Peyer's patch (tissue), 4 donors: ENCODE data around the gene ZNF205. TPM values are rescaled to one million over a fixed set of nuclear protein-coding genes. Genes with fewer than 3 reads are reported as not detected.
A peak's percentile ranks its signal among the peaks of the same experiment; 100 is the strongest.

ENCODE experiments used
- DNase-seq, 3 donors: peaks; one replicate each; pipeline ENCODE4 v3.0.0-alpha.2; 2017 to 2019
- H3K27ac ChIP-seq, 4 donors: fragments of 200-600 bp; sonication (generic); one replicate each; pipeline ENCODE4 v1.5.1; 2016 to 2019
- H3K27me3 ChIP-seq, 2 donors: fragments of 200-600 bp; sonication (generic); one replicate each; pipeline ENCODE4 v1.5.1; 2019
- H3K36me3 ChIP-seq, 3 donors: fragments of 200-600 bp; sonication (generic); one replicate each; pipeline ENCODE4 v1.5.1; 2016 to 2019
- H3K4me1 ChIP-seq, 4 donors: fragments of 200-600 bp; sonication (generic); one replicate each; pipeline ENCODE4 v1.5.1; 2016 to 2019
- H3K4me3 ChIP-seq, 4 donors: fragments of 200-600 bp; sonication (generic); 1 replicate in 3 of 4; 2 replicates in 1 of 4; pipeline ENCODE4 v1.5.1; 2016 to 2019; ENCODE audit warnings: mild to moderate bottlenecking in 1 of 4
- H3K9me3 ChIP-seq, 4 donors: fragments of 200-600 bp; sonication (generic); one replicate each; pipeline ENCODE4 v1.5.1; 2016 to 2019; ENCODE audit warnings: mild to moderate bottlenecking in 1 of 4
- CTCF ChIP-seq, 6 experiments: fragments of 450-650 bp in 4 of 6; fragments of 200-600 bp in 2 of 6; sonication (generic) in 1 of 6; IDR thresholded peaks; one replicate each; pipeline ENCODE4 v1.5.1; 2017 to 2019; ENCODE audit warnings: antibody characterized with exemption in 6 of 6, mild to moderate bottlenecking in 3 of 6, moderate library complexity in 1 of 6
- POLR2A ChIP-seq, 2 donors: fragments of 450-650 bp; IDR thresholded peaks; one replicate each; pipeline ENCODE4 v1.5.1; 2017; ENCODE audit warnings: antibody characterized with exemption in 2 of 2, mild to moderate bottlenecking in 2 of 2, moderate library complexity in 2 of 2
- total RNA-seq, 4 donors: library from RNA; depleted of rRNA; stranded (reverse); fragments of >200 nt; gene quantifications; one replicate each; pipeline ENCODE4 v1.1.0, GENCODE V29; 2016

The ZNF205 gene
- total RNA-seq, 4 donors from 2014 or later = 5.0 to 24.6 (median 16.2) TPM

- peak overlapping the region in 1 of 4 donors; percentile 52 for H3K4me3 ChIP-seq
- TF ChIP-seq POLR2A (IDR thresholded peaks at IDR 0.05) (no peak), CTCF (IDR thresholded peaks at IDR 0.05) (no peak)
- H3K4me1 ChIP-seq = peaks cover 0 to 20% (median 1%) of the 10 kb centered on the region in 4 donors
- DNase-seq = no peak
- peaks cover 0 to 44% (median 0%) of the 10 kb centered on the region in 3 donors for H3K36me3 ChIP-seq
- H3K27ac ChIP-seq = peak overlapping the region in 3 of 4 donors; percentile 74 to 97 (median 90)
- no peaks in the 10 kb centered on the region for H3K9me3 ChIP-seq
- H3K27me3 ChIP-seq = no peaks in the 10 kb centered on the region
These were observed 30.8 kb downstream of the ZNF205 start for GRCh38 chr16:3143189-3143588.

DNA sequence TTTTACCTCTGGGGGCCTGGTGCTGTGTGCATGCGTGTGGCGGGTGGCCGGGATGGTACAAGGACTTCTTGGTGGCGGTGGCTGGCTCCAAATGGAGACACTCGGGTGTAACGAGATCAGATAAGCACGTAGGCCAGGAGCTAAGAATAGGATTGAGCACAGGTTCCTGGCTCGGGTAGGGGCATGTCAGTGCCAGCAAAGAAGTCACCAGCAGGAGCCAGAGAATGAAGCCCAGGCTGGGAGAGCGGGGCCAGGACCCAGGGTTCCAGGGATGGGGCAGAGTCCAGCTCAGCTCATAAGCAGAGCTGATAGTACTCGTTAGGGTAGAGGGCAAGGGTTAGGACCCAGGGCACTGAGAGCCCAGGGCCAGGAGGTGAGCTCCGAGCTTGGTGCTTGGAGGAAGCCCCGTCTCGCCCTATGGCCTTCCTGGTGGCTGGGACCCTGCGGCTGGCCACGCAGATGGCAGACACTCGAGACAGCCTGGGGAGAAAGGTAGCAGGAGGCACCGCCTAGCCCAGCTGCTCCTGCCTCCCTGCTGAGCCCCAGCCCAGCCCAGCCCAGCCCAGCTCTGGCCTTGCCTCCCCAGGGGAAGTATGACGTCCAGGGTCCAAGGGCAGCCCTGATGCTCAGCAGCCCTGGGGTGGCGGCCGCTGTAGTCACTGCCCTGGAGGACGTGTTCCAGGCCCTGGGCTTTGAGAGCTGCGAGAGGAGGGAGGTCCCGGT is 31.4 kb downstream of the ZNF205 start:
- TF ChIP-seq POLR2A (IDR thresholded peaks at IDR 0.05) = peak; percentile 73 to 78
- TF ChIP-seq CTCF (IDR thresholded peaks at IDR 0.05) = peak in 2 of 6 experiments; percentile 11 to 29
- Histone ChIP-seq H3K9me3 (no peaks in the 10 kb centered on the region), H3K27me3 (no peaks in the 10 kb centered on the region), H3K4me3 (peak overlapping the region in 3 of 4 donors; percentile 10 to 52 (median 46)), H3K36me3 (peaks cover 0 to 38% (median 0%) of the 10 kb centered on the region in 3 donors), H3K27ac (peak overlapping the region in 3 of 4 donors; percentile 74 to 97 (median 90)), H3K4me1 (peaks cover 0 to 20% (median 1%) of the 10 kb centered on the region in 4 donors)
- DNase-seq = peak in 2 of 3 donors; percentile 83 to 89

GRCh38 chr16:3144321-3144983 is 32.1 kb downstream of the ZNF205 start:
- H3K9me3 ChIP-seq = no peaks in the 10 kb centered on the region
- peak overlapping the region in 3 of 4 donors; percentile 10 to 52 (median 46) for H3K4me3 ChIP-seq
- DNase-seq = no peak
- H3K4me1 ChIP-seq = peaks cover 0 to 20% (median 1%) of the 10 kb centered on the region in 4 donors
- peaks cover 0 to 32% (median 0%) of the 10 kb centered on the region in 3 donors for H3K36me3 ChIP-seq
- H3K27ac ChIP-seq = peak overlapping the region in 3 of 4 donors; percentile 74 to 97 (median 90)
- TF ChIP-seq POLR2A (IDR thresholded peaks at IDR 0.05) (peak in 1 of 2 donors; percentile 42), CTCF (IDR thresholded peaks at IDR 0.05) (no peak)
- no peaks in the 10 kb centered on the region for H3K27me3 ChIP-seq

GRCh38 chr16:3145151-3145550 is 32.8 kb downstream of the ZNF205 start:
- Histone ChIP-seq H3K4me3 (peak overlapping the region in 1 of 4 donors; percentile 46), H3K27ac (no peak overlapping the region), H3K36me3 (peaks cover 0 to 28% (median 0%) of the 10 kb centered on the region in 3 donors), H3K9me3 (no peaks in the 10 kb centered on the region), H3K4me1 (peaks cover 0 to 20% (median 1%) of the 10 kb centered on the region in 4 donors), H3K27me3 (no peaks in the 10 kb centered on the region)
- no peak for DNase-seq
- no peak for TF ChIP-seq POLR2A (IDR thresholded peaks at IDR 0.05)
- no peak for TF ChIP-seq CTCF (IDR thresholded peaks at IDR 0.05)

GRCh38 chr16:3145660-3146059 is 33.3 kb downstream of the ZNF205 start:
- Histone ChIP-seq H3K27ac (no peak overlapping the region), H3K4me1 (peaks cover 0 to 20% (median 1%) of the 10 kb centered on the region in 4 donors), H3K9me3 (no peaks in the 10 kb centered on the region), H3K36me3 (peaks cover 0 to 23% (median 0%) of the 10 kb centered on the region in 3 donors), H3K4me3 (no peak overlapping the region), H3K27me3 (no peaks in the 10 kb centered on the region)
- TF ChIP-seq CTCF (IDR thresholded peaks at IDR 0.05) = no peak
- no peak for TF ChIP-seq POLR2A (IDR thresholded peaks at IDR 0.05)
- DNase-seq = no peak
